Neural crest cell (in vitro differentiated cells): ENCODE data around the gene FANCC. TPM values are rescaled to one million over a fixed set of nuclear protein-coding genes. Genes with fewer than 3 reads are reported as not detected.
A peak's percentile ranks its signal among the peaks of the same experiment; 100 is the strongest.

Source experiments
- DNase-seq: peaks from one replicate; pipeline ENCODE4 v3.0.0; 2021; ENCODE audit warnings: low read depth, mixed read lengths, low spot score
- H3K27ac Mint-ChIP-seq: one replicate; pipeline ENCODE4 v1.8.0; 2021; ENCODE audit warnings: mild to moderate bottlenecking, mixed read lengths; ENCODE audit not compliant: unreplicated experiment
- H3K27me3 Mint-ChIP-seq: 2 replicates; pipeline ENCODE4 v1.8.0; 2021; ENCODE audit warnings: low read depth, mild to moderate bottlenecking, mixed read lengths
- H3K36me3 Mint-ChIP-seq: 2 replicates; pipeline ENCODE4 v1.8.0; 2021; ENCODE audit warnings: low read depth, mild to moderate bottlenecking, mixed read lengths
- H3K4me1 Mint-ChIP-seq: 2 replicates; pipeline ENCODE4 v1.8.0; 2021; ENCODE audit warnings: mixed read lengths
- H3K4me3 Mint-ChIP-seq: one replicate; pipeline ENCODE4 v1.8.0; 2021; ENCODE audit warnings: mild to moderate bottlenecking, mixed read lengths
- H3K9me3 Mint-ChIP-seq: 2 replicates; pipeline ENCODE4 v1.8.0; 2021; ENCODE audit warnings: mixed read lengths
- total RNA-seq: library from RNA; stranded (reverse); gene quantifications from 2 replicates; pipeline ENCODE4 v1.2.1, GENCODE V29; 2021
- TF ChIP-seq, protein P1 (sequence below): fragments of 200-600 bp; sonication (generic); conservative IDR thresholded peaks from 2 replicates; pipeline ENCODE4 v1.5.0; 2021; ENCODE audit warnings: antibody characterized with exemption, mild to moderate bottlenecking

The FANCC gene
- total RNA-seq, 1 donor from 2014 or later: 24.6 TPM

DNA sequence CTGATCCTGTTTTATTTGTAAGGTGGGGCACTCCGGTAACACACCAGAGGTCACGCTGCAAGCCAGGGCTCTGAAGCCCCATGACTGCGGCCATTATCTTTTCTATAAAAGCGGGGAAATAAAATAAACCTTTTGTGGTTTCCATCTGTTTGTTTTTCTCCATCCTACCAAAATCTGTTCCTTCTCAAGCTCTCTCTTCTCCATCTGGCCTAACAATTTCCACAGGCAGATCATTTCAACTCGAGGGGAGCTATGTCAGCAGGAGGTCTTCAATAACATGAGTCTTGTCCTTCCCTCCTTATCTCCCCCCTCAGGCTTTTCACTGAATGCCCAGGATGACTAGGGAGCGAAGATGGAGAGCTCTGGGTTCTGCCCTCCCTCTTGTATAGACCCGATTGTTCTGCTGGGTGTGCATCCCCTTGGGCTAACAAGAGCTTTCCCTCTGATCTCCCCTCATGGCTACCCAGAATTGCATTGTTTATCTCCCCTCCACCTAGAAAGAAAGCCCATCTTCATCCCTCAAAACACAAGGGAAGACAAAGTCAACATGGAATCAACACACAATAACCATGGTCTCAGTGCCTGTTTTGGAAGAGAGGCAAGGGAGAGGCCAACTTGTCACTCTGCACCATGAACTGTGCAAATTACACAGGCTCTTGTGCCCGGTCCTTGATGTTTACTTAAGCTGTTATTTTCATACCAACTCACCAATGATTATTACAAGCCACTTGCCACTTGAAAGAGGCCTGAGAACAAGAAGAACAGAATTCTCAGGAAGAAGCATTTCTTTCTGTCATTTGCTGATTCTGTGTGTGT is 187.8 kb downstream of the FANCC start:
- Mint-ChIP-seq H3K9me3 (no peaks in the 10 kb centered on the region), H3K4me1 (peaks cover 28% of the 10 kb centered on the region), H3K4me3 (no peak overlapping the region), H3K27ac (no peak overlapping the region), H3K36me3 (no peaks in the 10 kb centered on the region), H3K27me3 (no peaks in the 10 kb centered on the region)
- TF ChIP-seq, protein P1, sequence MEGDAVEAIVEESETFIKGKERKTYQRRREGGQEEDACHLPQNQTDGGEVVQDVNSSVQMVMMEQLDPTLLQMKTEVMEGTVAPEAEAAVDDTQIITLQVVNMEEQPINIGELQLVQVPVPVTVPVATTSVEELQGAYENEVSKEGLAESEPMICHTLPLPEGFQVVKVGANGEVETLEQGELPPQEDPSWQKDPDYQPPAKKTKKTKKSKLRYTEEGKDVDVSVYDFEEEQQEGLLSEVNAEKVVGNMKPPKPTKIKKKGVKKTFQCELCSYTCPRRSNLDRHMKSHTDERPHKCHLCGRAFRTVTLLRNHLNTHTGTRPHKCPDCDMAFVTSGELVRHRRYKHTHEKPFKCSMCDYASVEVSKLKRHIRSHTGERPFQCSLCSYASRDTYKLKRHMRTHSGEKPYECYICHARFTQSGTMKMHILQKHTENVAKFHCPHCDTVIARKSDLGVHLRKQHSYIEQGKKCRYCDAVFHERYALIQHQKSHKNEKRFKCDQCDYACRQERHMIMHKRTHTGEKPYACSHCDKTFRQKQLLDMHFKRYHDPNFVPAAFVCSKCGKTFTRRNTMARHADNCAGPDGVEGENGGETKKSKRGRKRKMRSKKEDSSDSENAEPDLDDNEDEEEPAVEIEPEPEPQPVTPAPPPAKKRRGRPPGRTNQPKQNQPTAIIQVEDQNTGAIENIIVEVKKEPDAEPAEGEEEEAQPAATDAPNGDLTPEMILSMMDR: no peak
- no peak for DNase-seq

GRCh38 chr9:95128177-95128524 is 189.4 kb downstream of the FANCC start:
- no peak overlapping the region for H3K4me3 Mint-ChIP-seq
- no peak overlapping the region for H3K27ac Mint-ChIP-seq
- DNase-seq: no peak
- no peaks in the 10 kb centered on the region for H3K36me3 Mint-ChIP-seq
- H3K27me3 Mint-ChIP-seq: no peaks in the 10 kb centered on the region
- TF ChIP-seq, protein P1: no peak
- peaks cover 28% of the 10 kb centered on the region for H3K4me1 Mint-ChIP-seq
- H3K9me3 Mint-ChIP-seq: no peaks in the 10 kb centered on the region

GRCh38 chr9:95127249-95128176 is 190.0 kb downstream of the FANCC start:
- Mint-ChIP-seq H3K27me3 (no peaks in the 10 kb centered on the region), H3K36me3 (no peaks in the 10 kb centered on the region), H3K9me3 (no peaks in the 10 kb centered on the region), H3K4me3 (peak overlapping the region; percentile 65), H3K4me1 (peaks cover 28% of the 10 kb centered on the region), H3K27ac (peak overlapping the region; percentile 35)
- TF ChIP-seq, protein P1: peak; percentile 99
- DNase-seq: peak; percentile 89

DNA sequence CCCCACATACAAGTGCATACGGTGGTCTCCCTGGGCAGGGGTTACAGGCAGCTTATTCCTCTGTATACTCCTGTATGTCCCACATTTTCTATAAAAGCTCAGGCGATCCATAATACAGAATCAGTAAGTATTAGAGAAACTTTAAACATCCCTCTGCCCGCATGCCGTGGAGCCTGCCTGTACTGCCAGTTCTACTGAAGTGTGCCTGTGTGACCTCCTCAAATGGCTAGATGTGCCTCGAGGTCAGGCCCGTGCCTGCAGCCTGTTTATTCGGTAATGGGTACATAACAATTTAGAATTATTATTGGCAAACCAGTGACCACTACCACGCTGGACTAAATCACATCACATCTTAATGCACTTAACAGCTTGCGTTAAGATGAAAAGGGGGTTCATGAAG is 190.8 kb downstream of the FANCC start:
- peaks cover 28% of the 10 kb centered on the region for H3K4me1 Mint-ChIP-seq
- H3K9me3 Mint-ChIP-seq: no peaks in the 10 kb centered on the region
- no peaks in the 10 kb centered on the region for H3K36me3 Mint-ChIP-seq
- H3K4me3 Mint-ChIP-seq: no peak overlapping the region
- H3K27me3 Mint-ChIP-seq: no peaks in the 10 kb centered on the region
- no peak for DNase-seq
- no peak overlapping the region for H3K27ac Mint-ChIP-seq
- TF ChIP-seq, protein P1: no peak

- Mint-ChIP-seq H3K27ac (no peak overlapping the region), H3K4me3 (no peak overlapping the region), H3K9me3 (no peaks in the 10 kb centered on the region), H3K4me1 (peaks cover 21% of the 10 kb centered on the region), H3K36me3 (no peaks in the 10 kb centered on the region), H3K27me3 (no peaks in the 10 kb centered on the region)
- TF ChIP-seq, protein P1: no peak
- no peak for DNase-seq
These were observed 191.9 kb downstream of the FANCC start for GRCh38 chr9:95125652-95126051.
